HL-60/S4 treated with retinoic acid at 250 ng/mL for 4 days and 3 days (cell line): ENCODE measurements around the gene OR4C13.
"Not testable (repeated sequence)": the region's sequence is repeated elsewhere in the genome, so short reads cannot be mapped to it uniquely, and the experiment has no call there.

Source experiments
- in situ Hi-C: fragments of 300-500 bp; cut with MboI; formaldehyde crosslinking; loops from 2 replicates; pipeline ENCODE4 v1.7.0; 2022; ENCODE audit warnings: low sequenced_read_pairs

Gene OR4C13

DNA sequence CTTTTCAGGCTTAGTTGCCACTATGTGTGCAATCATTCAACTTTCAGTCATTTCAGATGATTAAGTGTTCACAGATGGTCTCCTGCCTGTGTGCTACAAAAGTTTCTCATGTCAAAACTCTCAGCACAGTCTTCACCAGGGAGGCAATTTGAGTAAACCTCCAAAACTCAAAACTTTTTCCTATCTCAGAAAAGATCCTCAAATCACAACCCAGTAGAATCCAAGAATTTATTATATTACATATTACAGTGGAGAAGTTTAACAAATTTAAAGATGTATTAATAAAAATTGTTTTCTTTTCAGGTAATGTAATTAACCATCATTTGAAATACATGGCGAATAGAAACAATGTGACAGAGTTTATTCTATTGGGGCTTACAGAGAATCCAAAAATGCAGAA is at the start of gene OR4C13:
Gene OR4C13 (plus strand): TSS at position 301 of the 400 bp plus-strand sequence. CDS start 32 bp downstream, at position 333.
- in situ Hi-C loops = no loop called here

DNA sequence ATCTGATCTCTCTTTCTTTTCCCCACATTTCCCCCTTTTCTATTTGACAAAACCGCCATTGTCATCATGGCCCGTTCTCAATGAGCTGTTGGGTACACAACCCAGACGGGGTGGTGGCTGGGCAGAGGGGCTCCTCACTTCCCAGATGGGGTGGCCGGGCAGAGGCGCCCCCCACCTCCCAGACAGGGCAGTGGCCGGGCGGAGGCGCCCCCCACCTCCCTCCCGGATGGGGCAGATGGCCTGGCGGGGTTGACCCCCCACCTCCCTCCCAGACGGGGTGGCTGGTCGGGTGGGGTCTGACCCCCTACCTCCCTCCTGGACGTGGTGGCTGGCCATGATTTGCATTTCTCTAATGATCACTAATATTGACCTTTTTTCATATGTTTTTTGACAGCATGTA is 40.7 kb upstream of the OR4C13 start:
- in situ Hi-C loops = not testable (repeated sequence)

DNA sequence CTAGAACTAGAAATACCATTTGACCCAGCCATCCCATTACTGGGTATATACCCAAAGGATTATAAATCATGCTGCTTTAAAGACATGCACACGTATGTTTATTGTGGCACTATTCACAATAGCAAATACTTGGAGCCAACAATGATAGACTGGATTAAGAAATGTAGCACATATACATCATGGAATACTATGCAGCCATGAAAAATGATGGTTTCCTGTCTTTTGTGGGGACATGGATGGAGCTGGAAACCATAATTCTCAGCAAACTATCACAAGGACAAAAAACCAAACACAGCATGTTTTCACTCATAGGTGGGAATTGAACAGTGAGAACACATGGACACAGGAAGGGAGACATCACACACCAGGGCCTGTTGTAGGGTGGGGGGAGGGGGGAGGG is 3.5 kb upstream of the OR4C13 start:
- in situ Hi-C loops = not testable (repeated sequence)

DNA sequence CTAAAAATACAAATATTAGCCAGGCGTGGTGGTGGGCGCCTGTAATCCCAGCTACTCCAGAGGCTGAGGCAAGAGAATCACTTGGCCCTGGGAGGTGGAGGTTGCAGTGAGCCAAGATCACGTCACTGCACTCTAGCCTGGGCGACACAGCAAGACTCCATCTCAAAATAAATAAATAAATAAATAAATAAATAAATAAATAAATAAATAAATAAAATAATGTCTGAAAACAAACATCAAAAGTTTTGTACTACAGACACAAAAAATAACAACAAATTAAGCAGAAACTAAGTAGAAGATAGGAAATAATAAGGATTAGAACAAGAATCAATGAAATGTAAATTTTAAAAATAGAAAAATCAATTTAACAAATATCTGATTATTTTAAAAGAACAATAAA is 21.2 kb downstream of the OR4C13 start:
- in situ Hi-C loops = not testable (repeated sequence)

DNA sequence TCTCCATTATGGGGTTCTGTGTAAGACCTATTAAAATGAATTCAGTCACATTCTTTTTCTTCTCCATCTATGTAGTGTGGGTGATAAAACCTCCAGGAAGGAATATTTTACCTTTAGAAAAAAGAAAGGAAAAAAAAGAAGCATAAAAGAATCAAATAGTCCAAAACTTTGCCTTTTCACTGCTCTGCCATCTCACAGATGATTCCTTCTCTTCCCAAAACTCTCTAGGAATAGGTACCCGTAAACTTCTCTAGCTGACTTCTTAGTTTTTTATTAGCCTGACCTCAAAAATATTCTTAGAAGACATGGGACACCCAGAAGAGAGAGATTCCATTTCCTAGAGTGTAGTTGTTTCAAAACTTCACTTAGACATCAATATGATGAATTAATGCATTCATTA is 30.2 kb downstream of the OR4C13 start, which contains the start of gene OR4C12:
Gene OR4C12 (minus strand): TSS at position 101 of the 400 bp plus-strand sequence. CDS start 34 bp downstream, at position 67.
- in situ Hi-C loops = not testable (repeated sequence)

DNA sequence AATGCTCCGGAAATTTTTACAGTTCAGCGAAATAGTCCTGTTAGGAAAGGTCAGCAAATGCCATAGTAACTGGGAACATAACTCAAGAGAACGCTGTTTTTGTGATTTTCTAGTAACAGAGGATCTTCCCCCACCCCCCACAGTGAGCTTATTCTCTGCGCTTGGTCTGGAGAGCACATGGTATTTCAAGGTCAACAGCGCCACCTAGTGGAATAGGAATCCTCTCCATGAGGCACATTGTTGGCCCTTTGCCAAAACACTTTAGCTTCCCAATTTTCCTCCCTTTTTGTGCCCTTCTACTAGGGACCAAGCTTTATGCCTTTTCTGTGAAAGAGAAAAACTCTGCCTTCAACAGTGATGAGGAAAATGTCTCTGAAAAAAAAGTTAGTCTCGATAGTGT is 43.4 kb downstream of the OR4C13 start:
- in situ Hi-C loops = no loop called here
